K562 (cell line): ENCODE results near the gene LRRC43. TPM values are rescaled to one million over a fixed set of nuclear protein-coding genes. Genes with fewer than 3 reads are reported as not detected.

ENCODE experiments used
- AFF4 ChIP-seq: sonication (generic); formaldehyde crosslinking; IDR thresholded peaks from 2 replicates; pipeline ENCODE4 v1.8.0; 2023; ENCODE audit warnings: mild to moderate bottlenecking, missing genetic modification reagents
- BHLHE40 ChIP-seq: IDR thresholded peaks from 2 replicates; pipeline ENCODE4 v1.6.1; 2011; ENCODE audit warnings: low read length, improper control_type of control experiment
- CGGBP1 ChIP-seq: fragments of 250-450 bp; sonication (Bioruptor Pico); IDR thresholded peaks from 2 replicates; pipeline ENCODE4 v1.9.0; 2021; ENCODE audit warnings: mild to moderate bottlenecking
- CHAMP1 ChIP-seq: fragments of 450-650 bp; IDR thresholded peaks from 2 replicates; pipeline ENCODE4 v1.6.1; 2016; ENCODE audit warnings: mild to moderate bottlenecking
- CREB5 ChIP-seq: fragments of 250-450 bp; sonication (Bioruptor Pico); IDR thresholded peaks from 2 replicates; pipeline ENCODE4 v1.5.0; 2020; ENCODE audit warnings: mild to moderate bottlenecking
- FOXK2 ChIP-seq, 2 experiments: fragments of 450-650 bp; IDR thresholded peaks in 1 of 2; conservative IDR thresholded peaks in 1 of 2; 2 replicates each; pipeline ENCODE4 v1.6.1; 2016; ENCODE audit warnings: low read depth in 2 of 2, mild to moderate bottlenecking in 1 of 2
- HMBOX1 ChIP-seq: sonication (generic); IDR thresholded peaks from 2 replicates; pipeline ENCODE4 v1.6.1; 2016
- JUN ChIP-seq, 2 experiments: sonication (generic) in 1 of 2; formaldehyde crosslinking in 1 of 2; IDR thresholded peaks; 2 replicates each; pipeline versions ENCODE4 v1.6.1 to v1.8.0; 2012 to 2022; ENCODE audit warnings: borderline replicate concordance in 2 of 2, mild to moderate bottlenecking in 2 of 2, improper control_type of control experiment in 1 of 2, low read depth in 1 of 2, low read length in 1 of 2, missing genetic modification reagents in 1 of 2
- MYBL2 ChIP-seq, 2 experiments: fragments of 450-650 bp in 1 of 2; sonication (generic) in 1 of 2; formaldehyde crosslinking in 1 of 2; IDR thresholded peaks; 2 replicates each; pipeline versions ENCODE4 v1.6.1 to v1.8.1; 2017 to 2022; ENCODE audit warnings: borderline replicate concordance in 1 of 2, inconsistent platforms in 1 of 2, low read depth in 1 of 2, mild to moderate bottlenecking in 1 of 2, missing genetic modification reagents in 1 of 2, moderate library complexity in 1 of 2
- NCOA2 ChIP-seq, 2 experiments: fragments of 450-650 bp; IDR thresholded peaks; 2 replicates each; pipeline ENCODE4 v1.6.1; 2018; ENCODE audit warnings: mild to moderate bottlenecking in 2 of 2, moderate library complexity in 1 of 2; ENCODE audit not compliant: partially characterized antibody in 2 of 2
- RB1 ChIP-seq: fragments of 450-650 bp; IDR thresholded peaks from 2 replicates; pipeline ENCODE4 v1.6.1; 2017; ENCODE audit warnings: low read depth, mild to moderate bottlenecking
- SUPT5H ChIP-seq: fragments of 450-650 bp; IDR thresholded peaks from 2 replicates; pipeline ENCODE4 v1.6.1; 2016
- TOE1 ChIP-seq, 2 experiments: fragments of 450-650 bp in 1 of 2; sonication (generic) in 1 of 2; formaldehyde crosslinking in 1 of 2; IDR thresholded peaks; 2 replicates each; pipeline versions ENCODE4 v1.7.1 to v1.8.0; 2016 to 2022; ENCODE audit warnings: borderline replicate concordance in 2 of 2, mild to moderate bottlenecking in 2 of 2, antibody characterized with exemption in 1 of 2, inconsistent platforms in 1 of 2, low read depth in 1 of 2, missing genetic modification reagents in 1 of 2, moderate library complexity in 1 of 2
- polyA plus RNA-seq, 8 experiments: library from polyadenylated mRNA; depleted of rRNA in 4 of 8; stranded (reverse) in 5 of 8; unstranded in 3 of 8; fragments of >200 nt; fragmentation: Nextera tagmentation in 2 of 8; fragmentation: Illumina TruSeq in 1 of 8; extraction: Ambion mirVana in 2 of 8; extraction: Trizol in 1 of 8; gene quantifications; 2 replicates each; pipeline versions ENCODE4 v1.2.1 to v1.2.3, GENCODE V29; 2011 to 2014; ENCODE audit warnings: inconsistent platforms in 1 of 8, missing spikeins in 1 of 8
- total RNA-seq, 7 experiments: library from RNA; depleted of rRNA in 6 of 7; stranded (reverse); fragments of >200 nt in 6 of 7; fragmentation: Illumina TruSeq in 2 of 7; extraction: Trizol in 2 of 7; gene quantifications; 2 replicates each; pipeline versions ENCODE4 v1.2.1 to v1.2.3, GENCODE V29; 2011 to 2021; ENCODE audit warnings: low replicate concordance in 1 of 7

LRRC43 gene
- total and polyA plus RNA-seq, 9 of the 15 experiments (the other 6 are each of a cell fraction or from before 2014, with no cell fraction given): 0.19 TPM; not detected in 8

- TF ChIP-seq MYBL2 (IDR thresholded peaks at IDR 0.05; ENCODE audit: low read depth) (no peak), MYBL2 (CRISPR knock-in tag; IDR thresholded peaks at IDR 0.05; ENCODE audit: borderline replicate concordance) (no peak), HMBOX1 (no peak), AFF4 (CRISPR knock-in tag) (no peak), CHAMP1 (no peak), BHLHE40 (no peak), CGGBP1 (CRISPR knock-in tag) (no peak), NCOA2 (IDR thresholded peaks at IDR 0.05; ENCODE audit: partially characterized antibody in 2 of 2) (no peak), RB1 (no peak), CREB5 (no peak), JUN (IDR thresholded peaks at IDR 0.05; ENCODE audit: borderline replicate concordance, low read depth, low read length) (no peak), JUN (CRISPR knock-in tag; IDR thresholded peaks at IDR 0.05; ENCODE audit: borderline replicate concordance) (no peak), TOE1 (IDR thresholded peaks at IDR 0.05; ENCODE audit: borderline replicate concordance) (no peak), TOE1 (CRISPR knock-in tag; IDR thresholded peaks at IDR 0.05; ENCODE audit: borderline replicate concordance, low read depth) (no peak), FOXK2 (conservative IDR thresholded peaks at IDR 0.05 in 1 of 2, IDR thresholded peaks at IDR 0.05 in 1 of 2; ENCODE audit: low read depth in 2 of 2) (peak in 1 of 2 experiments; percentile 12; a peak in 1 of 4 replicates), SUPT5H (no peak)
Measured at GRCh38 chr12:122190842-122191668, 8.1 kb downstream of the LRRC43 start (continued).
